ENCODE measurements around the gene NEU2.
A peak's percentile ranks its signal among the peaks of the same experiment; 100 is the strongest.

Gene NEU2

GRCh38 chr2:233002829-233003657, 29.4 kb upstream of the NEU2 start:
- Histone ChIP-seq H3K4me3 (ENCODE audit: low read length) (no peak overlapping the region), H3K27ac (ENCODE audit: low read depth, low read length) (no peak overlapping the region), H3K4me1 (ENCODE audit: control insufficient read depth, insufficient read depth, low read length) (no peaks in the 10 kb centered on the region), H3K9ac (ENCODE audit: low read length) (no peak overlapping the region), H3K27me3 (ENCODE audit: control insufficient read depth, insufficient read depth, low read length) (no peaks in the 10 kb centered on the region), H3K36me3 (ENCODE audit: control insufficient read depth, insufficient read depth, low read length) (no peaks in the 10 kb centered on the region)

- Histone ChIP-seq H3K4me1 (ENCODE audit: control insufficient read depth, insufficient read depth, low read length) (no peaks in the 10 kb centered on the region), H3K36me3 (ENCODE audit: control insufficient read depth, insufficient read depth, low read length) (no peaks in the 10 kb centered on the region), H3K4me3 (ENCODE audit: low read length) (no peak overlapping the region), H3K27me3 (ENCODE audit: control insufficient read depth, insufficient read depth, low read length) (no peaks in the 10 kb centered on the region), H3K9ac (ENCODE audit: low read length) (no peak overlapping the region), H3K27ac (ENCODE audit: low read depth, low read length) (no peak overlapping the region)
Observed at GRCh38 chr2:233003658-233004555, 28.6 kb upstream of the NEU2 start.

GRCh38 chr2:233005096-233005495, 27.4 kb upstream of the NEU2 start:
- no peaks in the 10 kb centered on the region for H3K36me3 ChIP-seq (ENCODE audit: control insufficient read depth, insufficient read depth, low read length)
- H3K4me1 ChIP-seq (ENCODE audit: control insufficient read depth, insufficient read depth, low read length) = no peaks in the 10 kb centered on the region
- no peaks in the 10 kb centered on the region for H3K27me3 ChIP-seq (ENCODE audit: control insufficient read depth, insufficient read depth, low read length)
- H3K4me3 ChIP-seq (ENCODE audit: low read length) = no peak overlapping the region
- no peak overlapping the region for H3K27ac ChIP-seq (ENCODE audit: low read depth, low read length)
- no peak overlapping the region for H3K9ac ChIP-seq (ENCODE audit: low read length)

- Histone ChIP-seq H3K4me3 (ENCODE audit: low read length) (no peak overlapping the region), H3K4me1 (ENCODE audit: control insufficient read depth, insufficient read depth, low read length) (no peaks in the 10 kb centered on the region), H3K27ac (ENCODE audit: low read depth, low read length) (no peak overlapping the region), H3K36me3 (ENCODE audit: control insufficient read depth, insufficient read depth, low read length) (no peaks in the 10 kb centered on the region), H3K9ac (ENCODE audit: low read length) (no peak overlapping the region), H3K27me3 (ENCODE audit: control insufficient read depth, insufficient read depth, low read length) (no peaks in the 10 kb centered on the region)
Observed at GRCh38 chr2:233006648-233007047, 25.8 kb upstream of the NEU2 start.

- H3K9ac ChIP-seq (ENCODE audit: low read length) = no peak overlapping the region
- no peaks in the 10 kb centered on the region for H3K4me1 ChIP-seq (ENCODE audit: control insufficient read depth, insufficient read depth, low read length)
- no peak overlapping the region for H3K27ac ChIP-seq (ENCODE audit: low read depth, low read length)
- no peak overlapping the region for H3K4me3 ChIP-seq (ENCODE audit: low read length)
- H3K36me3 ChIP-seq (ENCODE audit: control insufficient read depth, insufficient read depth, low read length) = no peaks in the 10 kb centered on the region
- no peaks in the 10 kb centered on the region for H3K27me3 ChIP-seq (ENCODE audit: control insufficient read depth, insufficient read depth, low read length)
Observed at GRCh38 chr2:233007270-233007669, 25.2 kb upstream of the NEU2 start.

- Histone ChIP-seq H3K9ac (ENCODE audit: low read length) (no peak overlapping the region), H3K27ac (ENCODE audit: low read depth, low read length) (no peak overlapping the region), H3K36me3 (ENCODE audit: control insufficient read depth, insufficient read depth, low read length) (no peaks in the 10 kb centered on the region), H3K4me1 (ENCODE audit: control insufficient read depth, insufficient read depth, low read length) (no peaks in the 10 kb centered on the region), H3K4me3 (ENCODE audit: low read length) (no peak overlapping the region), H3K27me3 (ENCODE audit: control insufficient read depth, insufficient read depth, low read length) (no peaks in the 10 kb centered on the region)
Observed at GRCh38 chr2:233007739-233008138, 24.7 kb upstream of the NEU2 start.

- Histone ChIP-seq H3K27me3 (ENCODE audit: control insufficient read depth, insufficient read depth, low read length) (no peaks in the 10 kb centered on the region), H3K9ac (ENCODE audit: low read length) (no peak overlapping the region), H3K27ac (ENCODE audit: low read depth, low read length) (no peak overlapping the region), H3K4me1 (ENCODE audit: control insufficient read depth, insufficient read depth, low read length) (no peaks in the 10 kb centered on the region), H3K36me3 (ENCODE audit: control insufficient read depth, insufficient read depth, low read length) (no peaks in the 10 kb centered on the region), H3K4me3 (ENCODE audit: low read length) (no peak overlapping the region)
Observed at GRCh38 chr2:233009661-233010060, 22.8 kb upstream of the NEU2 start.

GRCh38 chr2:233010569-233011267, 21.8 kb upstream of the NEU2 start:
- no peak overlapping the region for H3K4me3 ChIP-seq (ENCODE audit: low read length)
- H3K4me1 ChIP-seq (ENCODE audit: control insufficient read depth, insufficient read depth, low read length) = no peaks in the 10 kb centered on the region
- no peak overlapping the region for H3K9ac ChIP-seq (ENCODE audit: low read length)
- no peaks in the 10 kb centered on the region for H3K27me3 ChIP-seq (ENCODE audit: control insufficient read depth, insufficient read depth, low read length)
- H3K27ac ChIP-seq (ENCODE audit: low read depth, low read length) = no peak overlapping the region
- no peaks in the 10 kb centered on the region for H3K36me3 ChIP-seq (ENCODE audit: control insufficient read depth, insufficient read depth, low read length)

- Histone ChIP-seq H3K27ac (ENCODE audit: low read depth, low read length) (no peak overlapping the region), H3K36me3 (ENCODE audit: control insufficient read depth, insufficient read depth, low read length) (no peaks in the 10 kb centered on the region), H3K4me3 (ENCODE audit: low read length) (peak overlapping the region; percentile 49), H3K9ac (ENCODE audit: low read length) (no peak overlapping the region), H3K4me1 (ENCODE audit: control insufficient read depth, insufficient read depth, low read length) (no peaks in the 10 kb centered on the region), H3K27me3 (ENCODE audit: control insufficient read depth, insufficient read depth, low read length) (no peaks in the 10 kb centered on the region)
Observed at GRCh38 chr2:233011268-233011650, 21.2 kb upstream of the NEU2 start.

- no peak overlapping the region for H3K27ac ChIP-seq (ENCODE audit: low read depth, low read length)
- no peaks in the 10 kb centered on the region for H3K36me3 ChIP-seq (ENCODE audit: control insufficient read depth, insufficient read depth, low read length)
- H3K4me3 ChIP-seq (ENCODE audit: low read length) = peak overlapping the region; percentile 49
- H3K27me3 ChIP-seq (ENCODE audit: control insufficient read depth, insufficient read depth, low read length) = no peaks in the 10 kb centered on the region
- H3K9ac ChIP-seq (ENCODE audit: low read length) = no peak overlapping the region
- H3K4me1 ChIP-seq (ENCODE audit: control insufficient read depth, insufficient read depth, low read length) = no peaks in the 10 kb centered on the region
Observed at GRCh38 chr2:233011702-233012131, 20.8 kb upstream of the NEU2 start.

- Histone ChIP-seq H3K4me3 (ENCODE audit: low read length) (peak overlapping the region; percentile 49), H3K36me3 (ENCODE audit: control insufficient read depth, insufficient read depth, low read length) (no peaks in the 10 kb centered on the region), H3K27ac (ENCODE audit: low read depth, low read length) (no peak overlapping the region), H3K4me1 (ENCODE audit: control insufficient read depth, insufficient read depth, low read length) (no peaks in the 10 kb centered on the region), H3K9ac (ENCODE audit: low read length) (no peak overlapping the region), H3K27me3 (ENCODE audit: control insufficient read depth, insufficient read depth, low read length) (no peaks in the 10 kb centered on the region)
Observed at GRCh38 chr2:233012301-233012971, 20.0 kb upstream of the NEU2 start.

- H3K4me1 ChIP-seq (ENCODE audit: control insufficient read depth, insufficient read depth, low read length) = no peaks in the 10 kb centered on the region
- peak within 1 kb of the TSS; percentile 49 for H3K4me3 ChIP-seq (ENCODE audit: low read length)
- no peak within 1 kb of the TSS for H3K9ac ChIP-seq (ENCODE audit: low read length)
Observed at GRCh38 chr2:233013027-233013461, 19.4 kb upstream of the NEU2 start, which contains the start of gene NGEF. Gene NGEF, minus strand, starts transcription at chr2:233013256. Its CDS starts 38,366 bp downstream, at chr2:232974890.

More at GRCh38 chr2:233013027-233013461, 19.4 kb upstream of the NEU2 start, which contains the start of gene NGEF:
- no peak within 1 kb of the TSS for H3K27ac ChIP-seq (ENCODE audit: low read depth, low read length)
- H3K27me3 ChIP-seq (ENCODE audit: control insufficient read depth, insufficient read depth, low read length) = no peaks in the 10 kb centered on the region
- no peaks in the 10 kb centered on the region for H3K36me3 ChIP-seq (ENCODE audit: control insufficient read depth, insufficient read depth, low read length)
